Common myeloid progenitor, CD34-positive (primary cell): Measurements from ENCODE around the gene KDM5A.

Experiments
- CTCF ChIA-PET: fragments of 350-600 bp; sonication (Branson Sonifier 250); formaldehyde crosslinking; loops from one replicate; lab custom pipeline; 2021; ENCODE audit warnings: antibody characterized with exemption; lab: Charles Lee
- POLR2A ChIA-PET: fragments of 350-600 bp; sonication (Branson Sonifier 250); formaldehyde crosslinking; loops from one replicate; lab custom pipeline; 2021; ENCODE audit warnings: antibody characterized with exemption; lab: Charles Lee
- DNase-seq, 3 donors: peaks; one replicate each; pipeline versions ENCODE4 v3.0.0 to v3.0.0-alpha.2; 2013
- H3K27ac ChIP-seq, 2 experiments: 1 replicate in 1 of 2; 2 replicates in 1 of 2; pipeline ENCODE4 v1.7.0; 2013; ENCODE audit warnings: inconsistent platforms in 2 of 2, low read length in 2 of 2, mild to moderate bottlenecking in 2 of 2, low read depth in 1 of 2, moderate library complexity in 1 of 2; ENCODE audit not compliant: severe bottlenecking in 2 of 2, insufficient read depth in 1 of 2, poor library complexity in 1 of 2
- H3K27me3 ChIP-seq, 5 experiments: replicated peaks in 2 of 5; 1 replicate in 3 of 5; 2 replicates in 2 of 5; pipeline versions ENCODE4 v1.6.1 to v1.7.0; 2013; ENCODE audit warnings: low read length in 4 of 5, mild to moderate bottlenecking in 2 of 5, moderate library complexity in 2 of 5, inconsistent platforms in 1 of 5; ENCODE audit not compliant: insufficient read depth in 5 of 5, control insufficient read depth in 4 of 5
- H3K36me3 ChIP-seq, 4 experiments: 1 replicate in 2 of 4; 2 replicates in 2 of 4; pipeline versions ENCODE4 v1.6.1 to v1.7.0; 2013; ENCODE audit warnings: low read length in 3 of 4, control low read depth in 1 of 4, mild to moderate bottlenecking in 1 of 4; ENCODE audit not compliant: control insufficient read depth in 4 of 4, insufficient read depth in 4 of 4
- H3K4me1 ChIP-seq, 4 experiments: 1 replicate in 3 of 4; 2 replicates in 1 of 4; pipeline versions ENCODE4 v1.6.1 to v1.7.1; 2013; ENCODE audit warnings: low read length in 3 of 4, mild to moderate bottlenecking in 3 of 4, control low read depth in 1 of 4, inconsistent platforms in 1 of 4, moderate library complexity in 1 of 4; ENCODE audit not compliant: control insufficient read depth in 4 of 4, insufficient read depth in 4 of 4; ENCODE audit errors: control extremely low read depth in 1 of 4
- H3K4me3 ChIP-seq, 7 experiments: 1 replicate in 4 of 7; 2 replicates in 3 of 7; pipeline versions ENCODE4 v1.5.1 to v1.7.0; 2013; ENCODE audit warnings: mild to moderate bottlenecking in 7 of 7, low read length in 6 of 7, moderate library complexity in 6 of 7, inconsistent platforms in 2 of 7, low read depth in 2 of 7, control low read depth in 1 of 7; ENCODE audit not compliant: insufficient read depth in 4 of 7, control insufficient read depth in 1 of 7; ENCODE audit errors: extremely low read depth in 1 of 7
- H3K9me3 ChIP-seq, 5 experiments: 1 replicate in 4 of 5; 2 replicates in 1 of 5; pipeline versions ENCODE4 v1.6.1 to v1.7.1; 2013; ENCODE audit warnings: low read length in 4 of 5, mild to moderate bottlenecking in 2 of 5, inconsistent platforms in 1 of 5, low read depth in 1 of 5, moderate library complexity in 1 of 5; ENCODE audit not compliant: control insufficient read depth in 4 of 5, insufficient read depth in 2 of 5; ENCODE audit errors: control extremely low read depth in 1 of 5
- WGBS: methylation state at CpG from one replicate; pipeline ENCODE4 v1.1.5; 2013; ENCODE audit not compliant: insufficient coverage; 5-methylcytosine and 5-hydroxymethylcytosine counted together

The KDM5A gene

DNA sequence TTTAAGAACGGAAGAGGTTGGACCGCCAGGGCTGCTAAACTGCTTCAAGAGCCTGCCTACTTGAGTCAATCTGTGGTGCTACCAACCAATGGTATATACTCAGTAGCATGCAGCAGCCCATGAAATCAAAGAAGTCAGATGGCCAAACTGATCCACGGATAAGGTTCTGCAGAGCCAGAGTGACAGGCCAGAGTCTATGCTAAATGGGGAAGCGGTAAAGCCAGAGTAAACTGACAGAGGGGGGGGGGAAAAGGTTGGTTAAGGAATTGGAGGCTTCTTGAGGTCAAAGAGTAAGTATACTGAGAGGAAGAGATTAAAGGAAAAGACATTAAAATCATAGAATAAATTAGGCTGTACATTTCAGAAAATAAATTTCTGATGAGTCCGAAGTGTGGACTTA, 111.1 kb downstream of the KDM5A start:
- Histone ChIP-seq H3K4me1 (no peaks in the 10 kb centered on the region), H3K27me3 (no peaks in the 10 kb centered on the region), H3K27ac (no peak overlapping the region), H3K4me3 (no peak overlapping the region), H3K9me3 (no peaks in the 10 kb centered on the region), H3K36me3 (peaks cover 4 to 14% (median 7%) of the 10 kb centered on the region in 4 experiments)
- ChIA-PET POLR2A (no interaction called here), CTCF (no interaction called here)
- no peak for DNase-seq
- 87% methylated on average over 4 of the region's 5 CpGs for WGBS

DNA sequence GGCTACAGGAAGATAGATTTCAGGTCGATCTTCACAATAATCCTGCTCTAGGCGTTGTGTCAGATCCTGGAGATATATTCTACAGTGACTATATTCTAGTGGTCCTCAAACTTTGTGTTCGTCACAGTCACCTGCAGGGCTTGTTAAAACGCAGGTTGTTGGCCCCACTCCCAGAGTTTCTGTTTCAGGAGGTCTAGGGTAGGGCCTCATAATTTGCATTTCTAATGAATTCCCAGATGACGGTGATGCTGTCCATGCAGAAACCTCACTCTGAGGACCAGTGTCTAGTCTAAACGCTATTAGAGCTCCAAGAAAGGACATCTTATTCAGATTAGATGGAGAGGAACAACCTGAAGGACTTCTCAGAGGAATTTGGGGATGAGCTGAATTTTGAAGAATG, 113.3 kb downstream of the KDM5A start:
- H3K4me3 ChIP-seq = no peak overlapping the region
- no peaks in the 10 kb centered on the region for H3K27me3 ChIP-seq
- CTCF ChIA-PET = interaction anchor here (0.6 to 0.7 kb wide), 2 partner anchors 10 to 11 kb away, joined by 3 to 4 read pairs; no protein-coding TSS in a partner anchor
- no peaks in the 10 kb centered on the region for H3K9me3 ChIP-seq
- no peaks in the 10 kb centered on the region for H3K4me1 ChIP-seq
- H3K36me3 ChIP-seq = peaks cover 0 to 5% (median 4%) of the 10 kb centered on the region in 4 experiments
- POLR2A ChIA-PET = no interaction called here
- DNase-seq = no peak
- 96% methylated on average over 6 of the region's 6 CpGs for WGBS
- H3K27ac ChIP-seq = no peak overlapping the region

DNA sequence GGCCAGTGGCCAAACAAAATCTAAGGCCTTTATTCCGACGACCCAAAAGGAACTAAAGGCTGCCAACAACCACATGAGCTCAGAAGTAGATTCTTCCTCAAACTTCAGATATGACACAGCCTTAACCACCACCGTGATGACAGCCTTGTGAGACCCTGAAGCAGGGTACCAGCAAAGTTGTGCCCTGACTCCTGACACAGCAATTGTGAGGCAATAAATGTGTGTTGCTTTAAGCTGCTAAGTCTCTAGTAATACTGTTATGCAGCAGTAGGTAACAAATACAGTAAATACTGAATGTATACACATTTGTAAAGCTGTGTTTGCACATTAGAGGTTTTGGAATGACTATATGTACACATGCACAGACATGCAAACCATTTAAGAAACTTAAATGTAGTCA, 115.7 kb downstream of the KDM5A start:
- ChIA-PET CTCF (no interaction called here), POLR2A (no interaction called here)
- peaks cover 0 to 4% (median 0%) of the 10 kb centered on the region in 5 experiments for H3K27me3 ChIP-seq
- no peak overlapping the region for H3K4me3 ChIP-seq
- no peak overlapping the region for H3K27ac ChIP-seq
- no peaks in the 10 kb centered on the region for H3K36me3 ChIP-seq
- WGBS = 50% methylated on average over 2 of the region's 3 CpGs
- peak in 1 of 3 donors; percentile 17 for DNase-seq
- H3K9me3 ChIP-seq = no peaks in the 10 kb centered on the region
- no peaks in the 10 kb centered on the region for H3K4me1 ChIP-seq

GRCh38 chr12:272942-273341, 116.2 kb downstream of the KDM5A start:
- ChIA-PET POLR2A (no interaction called here), CTCF (no interaction called here)
- H3K27ac ChIP-seq = no peak overlapping the region
- 93% methylated on average over 3 of the region's 6 CpGs for WGBS
- H3K4me3 ChIP-seq = no peak overlapping the region
- H3K36me3 ChIP-seq = no peaks in the 10 kb centered on the region
- no peaks in the 10 kb centered on the region for H3K9me3 ChIP-seq
- no peaks in the 10 kb centered on the region for H3K4me1 ChIP-seq
- DNase-seq = no peak
- peaks cover 0 to 7% (median 0%) of the 10 kb centered on the region in 5 experiments for H3K27me3 ChIP-seq

- POLR2A ChIA-PET = no interaction called here
- WGBS = 98% methylated on average over 3 of the region's 4 CpGs
- Histone ChIP-seq H3K27me3 (peaks cover 0 to 16% (median 4%) of the 10 kb centered on the region in 5 experiments), H3K36me3 (no peaks in the 10 kb centered on the region), H3K4me1 (no peaks in the 10 kb centered on the region), H3K4me3 (no peak overlapping the region), H3K27ac (no peak overlapping the region), H3K9me3 (no peaks in the 10 kb centered on the region)
- DNase-seq = no peak
- CTCF ChIA-PET = no interaction called here
Observed at GRCh38 chr12:271161-271560, 118.0 kb downstream of the KDM5A start.

GRCh38 chr12:269191-269590, 119.9 kb downstream of the KDM5A start:
- POLR2A ChIA-PET = no interaction called here

DNA sequence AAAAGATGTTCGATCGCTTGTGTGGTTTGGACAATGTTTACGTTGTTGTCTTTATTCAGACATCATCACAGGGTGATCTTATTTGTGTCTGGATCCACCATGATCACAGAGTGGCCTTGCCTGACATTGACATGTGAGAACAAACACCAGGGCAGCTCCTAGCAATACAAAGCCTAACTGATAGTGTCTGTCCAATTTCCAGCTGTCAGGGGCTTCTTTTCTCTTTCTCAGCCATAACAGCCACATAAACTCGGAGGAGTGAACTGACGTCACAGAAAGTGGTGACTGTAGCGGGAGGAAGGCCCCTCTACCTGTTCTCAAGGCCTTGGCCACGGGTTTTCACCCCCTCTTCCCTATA, 120.7 kb downstream of the KDM5A start:
- 87% methylated on average over 7 of the region's 7 CpGs for WGBS
- no peak for DNase-seq
- Histone ChIP-seq H3K9me3 (no peaks in the 10 kb centered on the region), H3K27ac (no peak overlapping the region), H3K36me3 (no peaks in the 10 kb centered on the region), H3K27me3 (peaks cover 0 to 29% (median 4%) of the 10 kb centered on the region in 5 experiments), H3K4me3 (no peak overlapping the region), H3K4me1 (no peaks in the 10 kb centered on the region)
- ChIA-PET POLR2A (no interaction called here), CTCF (no interaction called here)

More at GRCh38 chr12:269191-269590, 119.9 kb downstream of the KDM5A start:
- H3K36me3 ChIP-seq = no peaks in the 10 kb centered on the region
- no peak overlapping the region for H3K4me3 ChIP-seq
- no peaks in the 10 kb centered on the region for H3K4me1 ChIP-seq
- CTCF ChIA-PET = no interaction called here
- H3K9me3 ChIP-seq = no peaks in the 10 kb centered on the region
- DNase-seq = no peak
- H3K27ac ChIP-seq = no peak overlapping the region
- WGBS = 90% methylated on average over 2 of the region's 3 CpGs
- peaks cover 0 to 24% (median 4%) of the 10 kb centered on the region in 5 experiments for H3K27me3 ChIP-seq
